ENCODE results near the gene SYNPO. TPM values are rescaled to one million over a fixed set of nuclear protein-coding genes. Genes with fewer than 3 reads are reported as not detected.

The SYNPO gene
- total and polyA plus RNA-seq, 2 donors (not counting 1 experiment from before 2014, with no cell fraction given) = 6.6 to 9.8 TPM

DNA sequence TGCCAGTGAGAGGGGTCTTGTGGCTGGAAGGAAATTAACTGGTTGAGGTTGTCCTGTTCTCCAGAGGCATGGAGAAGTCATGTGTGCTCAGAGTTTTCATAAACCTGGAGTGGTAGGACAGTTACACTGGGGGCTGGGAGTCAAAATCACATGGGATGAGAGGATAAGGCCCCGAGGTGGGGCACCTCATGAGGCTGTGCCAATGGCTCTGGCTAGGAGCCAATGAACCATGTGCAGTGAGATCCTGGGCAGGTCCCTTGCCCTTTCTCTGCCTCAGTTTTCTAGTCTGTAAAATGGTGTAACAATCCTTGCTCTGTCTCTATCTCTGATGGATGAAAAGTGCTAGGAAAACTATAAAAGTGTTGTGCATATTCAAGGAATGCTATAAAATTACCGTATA is 7.0 kb upstream of the SYNPO start:
- H3K79me2 ChIP-seq (ENCODE audit: control insufficient read depth, insufficient read depth, low read length) = no peaks in the 10 kb centered on the region
- H2AFZ ChIP-seq (ENCODE audit: low read length) = no peak overlapping the region
- H3K9ac ChIP-seq (ENCODE audit: insufficient read depth, low read length) = no peak overlapping the region
- no peaks in the 10 kb centered on the region for H3K27me3 ChIP-seq (ENCODE audit: control insufficient read depth, insufficient read depth, low read length)
- H3K4me3 ChIP-seq (replicated peaks in 1 of 4; ENCODE audit: control extremely low read depth in 1 of 4, insufficient read depth in 1 of 4, low read depth in 3 of 4, low read length in 4 of 4) = no peak overlapping the region
- TF ChIP-seq EZH2 (IDR thresholded peaks at IDR 0.05; ENCODE audit: low read length, missing control alignments) = no peak
- TF ChIP-seq, protein P1, sequence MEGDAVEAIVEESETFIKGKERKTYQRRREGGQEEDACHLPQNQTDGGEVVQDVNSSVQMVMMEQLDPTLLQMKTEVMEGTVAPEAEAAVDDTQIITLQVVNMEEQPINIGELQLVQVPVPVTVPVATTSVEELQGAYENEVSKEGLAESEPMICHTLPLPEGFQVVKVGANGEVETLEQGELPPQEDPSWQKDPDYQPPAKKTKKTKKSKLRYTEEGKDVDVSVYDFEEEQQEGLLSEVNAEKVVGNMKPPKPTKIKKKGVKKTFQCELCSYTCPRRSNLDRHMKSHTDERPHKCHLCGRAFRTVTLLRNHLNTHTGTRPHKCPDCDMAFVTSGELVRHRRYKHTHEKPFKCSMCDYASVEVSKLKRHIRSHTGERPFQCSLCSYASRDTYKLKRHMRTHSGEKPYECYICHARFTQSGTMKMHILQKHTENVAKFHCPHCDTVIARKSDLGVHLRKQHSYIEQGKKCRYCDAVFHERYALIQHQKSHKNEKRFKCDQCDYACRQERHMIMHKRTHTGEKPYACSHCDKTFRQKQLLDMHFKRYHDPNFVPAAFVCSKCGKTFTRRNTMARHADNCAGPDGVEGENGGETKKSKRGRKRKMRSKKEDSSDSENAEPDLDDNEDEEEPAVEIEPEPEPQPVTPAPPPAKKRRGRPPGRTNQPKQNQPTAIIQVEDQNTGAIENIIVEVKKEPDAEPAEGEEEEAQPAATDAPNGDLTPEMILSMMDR (conservative IDR thresholded peaks at IDR 0.05 in 1 of 2, IDR thresholded peaks at IDR 0.05 in 1 of 2; ENCODE audit: low read depth in 1 of 2, low read length in 2 of 2) = no peak
- H4K20me1 ChIP-seq (ENCODE audit: control insufficient read depth, extremely low read depth, insufficient read depth, low read length) = no peaks in the 10 kb centered on the region
- DNase-seq (ENCODE audit: low read depth in 2 of 2) = no peak
- no peak overlapping the region for H3K27ac ChIP-seq (ENCODE audit: insufficient read depth, low read length)
- no peak overlapping the region for H3K4me2 ChIP-seq (ENCODE audit: extremely low read depth, insufficient read depth, low read length)
- H3K36me3 ChIP-seq (ENCODE audit: control insufficient read depth, insufficient read depth, low read length) = no peaks in the 10 kb centered on the region
- H3K9me3 ChIP-seq (ENCODE audit: control insufficient read depth, insufficient read depth, low read depth, low read length) = no peaks in the 10 kb centered on the region
- H3K4me1 ChIP-seq (ENCODE audit: control insufficient read depth, extremely low read depth, insufficient read depth, low read length) = peaks cover 24% of the 10 kb centered on the region

DNA sequence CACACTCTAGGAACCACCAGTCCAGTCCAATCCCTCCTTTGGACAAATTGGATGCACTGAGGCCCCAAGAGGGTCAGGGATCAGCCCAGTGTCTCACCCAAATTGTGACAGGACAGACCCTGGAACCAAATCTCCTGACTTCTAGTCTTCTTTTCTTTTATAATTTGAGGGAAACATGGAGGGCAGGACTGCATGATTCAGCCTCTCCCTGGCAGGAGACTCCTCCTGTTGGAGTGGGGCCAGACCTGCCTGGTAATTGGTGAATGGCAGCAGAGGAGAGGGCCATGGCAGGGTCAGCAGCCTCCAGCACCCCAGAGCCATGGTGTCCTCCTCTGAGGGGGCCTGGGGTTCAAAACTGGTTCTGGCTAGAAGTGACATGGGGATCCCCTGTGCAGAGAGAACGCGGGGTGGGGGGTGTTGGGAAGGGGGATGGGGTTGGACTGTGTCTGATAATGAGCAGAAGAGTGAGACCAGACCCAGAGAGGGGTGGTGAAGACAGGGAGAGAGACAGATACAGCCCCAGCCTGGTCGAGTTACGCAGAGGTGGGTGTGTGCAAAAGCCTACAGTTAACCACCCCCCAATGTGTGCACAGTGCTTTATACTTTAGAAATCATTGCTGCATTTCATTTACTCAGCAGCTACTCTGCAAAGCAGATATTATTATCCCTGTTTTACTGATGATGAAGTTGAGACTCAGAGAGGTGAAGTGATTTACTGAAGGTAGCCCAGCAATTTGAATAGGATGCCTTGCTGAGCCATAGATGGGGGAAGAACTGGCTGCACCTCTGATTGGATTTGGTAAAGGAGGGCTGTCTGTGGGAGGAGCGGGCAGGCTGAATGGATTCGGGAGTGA is 3.8 kb upstream of the SYNPO start:
- no peak overlapping the region for H2AFZ ChIP-seq (ENCODE audit: low read length)
- peak overlapping the region; percentile 83 for H3K4me2 ChIP-seq (ENCODE audit: extremely low read depth, insufficient read depth, low read length)
- no peaks in the 10 kb centered on the region for H3K36me3 ChIP-seq (ENCODE audit: control insufficient read depth, insufficient read depth, low read length)
- no peak overlapping the region for H3K9ac ChIP-seq (ENCODE audit: insufficient read depth, low read length)
- peaks cover 48% of the 10 kb centered on the region for H3K4me1 ChIP-seq (ENCODE audit: control insufficient read depth, extremely low read depth, insufficient read depth, low read length)
- no peaks in the 10 kb centered on the region for H4K20me1 ChIP-seq (ENCODE audit: control insufficient read depth, extremely low read depth, insufficient read depth, low read length)
- no peak for TF ChIP-seq EZH2 (IDR thresholded peaks at IDR 0.05; ENCODE audit: low read length, missing control alignments)
- TF ChIP-seq, protein P1 (conservative IDR thresholded peaks at IDR 0.05 in 1 of 2, IDR thresholded peaks at IDR 0.05 in 1 of 2; ENCODE audit: low read depth in 1 of 2, low read length in 2 of 2) = no peak
- no peaks in the 10 kb centered on the region for H3K79me2 ChIP-seq (ENCODE audit: control insufficient read depth, insufficient read depth, low read length)
- H3K4me3 ChIP-seq (replicated peaks in 1 of 4; ENCODE audit: control extremely low read depth in 1 of 4, insufficient read depth in 1 of 4, low read depth in 3 of 4, low read length in 4 of 4) = no peak overlapping the region
- no peak overlapping the region for H3K27ac ChIP-seq (ENCODE audit: insufficient read depth, low read length)
- no peaks in the 10 kb centered on the region for H3K9me3 ChIP-seq (ENCODE audit: control insufficient read depth, insufficient read depth, low read depth, low read length)
- no peaks in the 10 kb centered on the region for H3K27me3 ChIP-seq (ENCODE audit: control insufficient read depth, insufficient read depth, low read length)
- DNase-seq (ENCODE audit: low read depth in 2 of 2) = peak; percentile 58 to 77

GRCh38 chr5:150637245-150638052 is 3.0 kb upstream of the SYNPO start:
- Histone ChIP-seq H3K36me3 (ENCODE audit: control insufficient read depth, insufficient read depth, low read length) (no peaks in the 10 kb centered on the region), H3K4me1 (ENCODE audit: control insufficient read depth, extremely low read depth, insufficient read depth, low read length) (peaks cover 54% of the 10 kb centered on the region), H2AFZ (ENCODE audit: low read length) (no peak overlapping the region), H3K9me3 (ENCODE audit: control insufficient read depth, insufficient read depth, low read depth, low read length) (no peaks in the 10 kb centered on the region), H3K79me2 (ENCODE audit: control insufficient read depth, insufficient read depth, low read length) (no peaks in the 10 kb centered on the region), H4K20me1 (ENCODE audit: control insufficient read depth, extremely low read depth, insufficient read depth, low read length) (no peaks in the 10 kb centered on the region), H3K9ac (ENCODE audit: insufficient read depth, low read length) (no peak overlapping the region), H3K27me3 (ENCODE audit: control insufficient read depth, insufficient read depth, low read length) (no peaks in the 10 kb centered on the region), H3K27ac (ENCODE audit: insufficient read depth, low read length) (no peak overlapping the region), H3K4me2 (ENCODE audit: extremely low read depth, insufficient read depth, low read length) (peak overlapping the region; percentile 36), H3K4me3 (replicated peaks in 1 of 4; ENCODE audit: control extremely low read depth in 1 of 4, insufficient read depth in 1 of 4, low read depth in 3 of 4, low read length in 4 of 4) (no peak overlapping the region)
- peak; percentile 83 to 96 for DNase-seq (ENCODE audit: low read depth in 2 of 2)
- TF ChIP-seq EZH2 (IDR thresholded peaks at IDR 0.05; ENCODE audit: low read length, missing control alignments) = no peak
- TF ChIP-seq, protein P1 (conservative IDR thresholded peaks at IDR 0.05 in 1 of 2, IDR thresholded peaks at IDR 0.05 in 1 of 2; ENCODE audit: low read depth in 1 of 2, low read length in 2 of 2) = no peak

Data from fibroblast of lung (primary cell).